WTC11 (cell line): ENCODE data around the gene B4GALNT1. TPM values are rescaled to one million over a fixed set of nuclear protein-coding genes. Genes with fewer than 3 reads are reported as not detected.

Experiments
- ATAC-seq: fragments of 200-7000 bp; cut with Tn5 transposase; 2 replicates; pipeline ENCODE4 v1.10.0; 2021; ENCODE audit warnings: mild to moderate bottlenecking, moderate library complexity
- CTCF ChIA-PET: fragments of 300-600 bp; sonication (Branson Sonifier 250); formaldehyde crosslinking; loops from one replicate; lab custom pipeline; 2021; ENCODE audit warnings: antibody characterized with exemption; lab: Charles Lee
- POLR2A ChIA-PET: fragments of 350-600 bp; sonication (Branson Sonifier 250); formaldehyde crosslinking; loops from one replicate; lab custom pipeline; 2021; ENCODE audit warnings: antibody characterized with exemption; lab: Charles Lee
- DNase-seq: peaks from one replicate; pipeline ENCODE4 v3.0.0; 2021; ENCODE audit warnings: low spot score
- H3K27ac Mint-ChIP-seq: 2 replicates; pipeline ENCODE4 v1.8.0; 2021; ENCODE audit warnings: mixed read lengths
- H3K27me3 Mint-ChIP-seq: 2 replicates; pipeline ENCODE4 v1.8.0; 2021; ENCODE audit warnings: low read depth, mild to moderate bottlenecking, moderate library complexity, mixed read lengths
- H3K36me3 Mint-ChIP-seq: 2 replicates; pipeline ENCODE4 v1.8.0; 2021; ENCODE audit warnings: mixed read lengths
- H3K4me1 Mint-ChIP-seq: 2 replicates; pipeline ENCODE4 v1.8.0; 2022; ENCODE audit warnings: mixed read lengths
- H3K4me3 Mint-ChIP-seq: 2 replicates; pipeline ENCODE4 v1.8.0; 2021; ENCODE audit warnings: mild to moderate bottlenecking, moderate library complexity, mixed read lengths
- H3K9me3 Mint-ChIP-seq: 2 replicates; pipeline ENCODE4 v1.8.0; 2021; ENCODE audit warnings: mixed read lengths
- ELF4 ChIP-seq: sonication (generic); formaldehyde crosslinking; IDR thresholded peaks from 2 replicates; pipeline ENCODE4 v1.8.1; 2022; ENCODE audit warnings: low read depth, mild to moderate bottlenecking, moderate library complexity, missing genetic modification reagents
- EMX1 ChIP-seq: fragments of 250-450 bp; sonication (Bioruptor Pico); IDR thresholded peaks from 2 replicates; pipeline ENCODE4 v1.8.0; 2021; ENCODE audit warnings: mild to moderate bottlenecking
- ERG ChIP-seq: fragments of 250-450 bp; sonication (Bioruptor Pico); IDR thresholded peaks from 2 replicates; pipeline ENCODE4 v1.8.0; 2021; ENCODE audit warnings: mild to moderate bottlenecking
- FOXJ3 ChIP-seq: sonication (generic); formaldehyde crosslinking; IDR thresholded peaks from 2 replicates; pipeline ENCODE4 v1.9.0; 2021; ENCODE audit warnings: missing genetic modification reagents, mild to moderate bottlenecking, borderline replicate concordance
- HMGA2 ChIP-seq: fragments of 250-450 bp; sonication (Bioruptor Pico); IDR thresholded peaks from 2 replicates; pipeline ENCODE4 v1.4.0; 2021; ENCODE audit warnings: mild to moderate bottlenecking, moderate library complexity
- JUN ChIP-seq: sonication (generic); formaldehyde crosslinking; IDR thresholded peaks from 2 replicates; pipeline ENCODE4 v1.8.0; 2023; ENCODE audit warnings: mild to moderate bottlenecking, missing genetic modification reagents
- KAT7 ChIP-seq: sonication (generic); formaldehyde crosslinking; IDR thresholded peaks from 2 replicates; pipeline ENCODE4 v1.8.1; 2023; ENCODE audit warnings: missing genetic modification reagents, mild to moderate bottlenecking, borderline replicate concordance
- MXD4 ChIP-seq: fragments of 250-450 bp; sonication (Bioruptor Pico); IDR thresholded peaks from 2 replicates; pipeline ENCODE4 v1.8.0; 2021; ENCODE audit warnings: mild to moderate bottlenecking, moderate library complexity, borderline replicate concordance
- NFE2L1 ChIP-seq: sonication (generic); formaldehyde crosslinking; IDR thresholded peaks from 2 replicates; pipeline ENCODE4 v1.8.1; 2023; ENCODE audit warnings: missing genetic modification reagents
- OVOL2 ChIP-seq: fragments of 250-450 bp; sonication (Bioruptor Pico); IDR thresholded peaks from 2 replicates; pipeline ENCODE4 v1.9.0; 2021; ENCODE audit warnings: mild to moderate bottlenecking, borderline replicate concordance
- PREB ChIP-seq: sonication (generic); formaldehyde crosslinking; IDR thresholded peaks from 2 replicates; pipeline ENCODE4 v1.8.1; 2022; ENCODE audit warnings: mild to moderate bottlenecking, missing genetic modification reagents, moderate library complexity, borderline replicate concordance
- RORB ChIP-seq: fragments of 250-450 bp; sonication (Bioruptor Pico); IDR thresholded peaks from 2 replicates; pipeline ENCODE4 v1.9.0; 2021; ENCODE audit warnings: mild to moderate bottlenecking
- TCF7 ChIP-seq: sonication (generic); formaldehyde crosslinking; IDR thresholded peaks from 2 replicates; pipeline ENCODE4 v1.8.0; 2022; ENCODE audit warnings: mild to moderate bottlenecking, low read depth, missing genetic modification reagents, moderate library complexity
- TEAD1 ChIP-seq: sonication (generic); formaldehyde crosslinking; IDR thresholded peaks from 2 replicates; pipeline ENCODE4 v1.8.0; 2022; ENCODE audit warnings: mild to moderate bottlenecking, missing genetic modification reagents
- TEAD4 ChIP-seq: sonication (generic); formaldehyde crosslinking; IDR thresholded peaks from 2 replicates; pipeline ENCODE4 v1.8.0; 2022; ENCODE audit warnings: mild to moderate bottlenecking, missing genetic modification reagents
- ZNF232 ChIP-seq: sonication (generic); formaldehyde crosslinking; IDR thresholded peaks from 2 replicates; pipeline ENCODE4 v1.8.0; 2022; ENCODE audit warnings: mild to moderate bottlenecking, missing genetic modification reagents
- ZNF396 ChIP-seq: fragments of 250-450 bp; sonication (Bioruptor Pico); IDR thresholded peaks from 2 replicates; pipeline ENCODE4 v1.8.0; 2021; ENCODE audit warnings: mild to moderate bottlenecking, moderate library complexity, borderline replicate concordance
- ZNF416 ChIP-seq: fragments of 250-450 bp; sonication (Bioruptor Pico); IDR thresholded peaks from 2 replicates; pipeline ENCODE4 v1.9.0; 2021; ENCODE audit warnings: mild to moderate bottlenecking, inconsistent platforms
- ZNF671 ChIP-seq: fragments of 250-450 bp; sonication (Bioruptor Pico); IDR thresholded peaks from 2 replicates; pipeline ENCODE4 v1.8.0; 2021; ENCODE audit warnings: mild to moderate bottlenecking
- ZSCAN18 ChIP-seq: fragments of 250-450 bp; sonication (Bioruptor Pico); IDR thresholded peaks from 2 replicates; pipeline ENCODE4 v2.1.2; 2022; ENCODE audit warnings: mild to moderate bottlenecking, moderate library complexity
- total RNA-seq: library from RNA; stranded (reverse); gene quantifications from 3 replicates; pipeline ENCODE4 v1.2.3, GENCODE V29; 2021
- TF ChIP-seq, protein P1 (sequence below): sonication (generic); formaldehyde crosslinking; IDR thresholded peaks from 2 replicates; pipeline ENCODE4 v1.8.1; 2023; ENCODE audit warnings: mild to moderate bottlenecking, missing genetic modification reagents
- TF ChIP-seq, protein P2 (sequence below): sonication (generic); formaldehyde crosslinking; IDR thresholded peaks from 2 replicates; pipeline ENCODE4 v1.8.0; 2022; ENCODE audit warnings: mild to moderate bottlenecking, missing genetic modification reagents
- TF ChIP-seq, protein P3 (sequence below): sonication (generic); formaldehyde crosslinking; IDR thresholded peaks from 2 replicates; pipeline ENCODE4 v1.8.1; 2023; ENCODE audit warnings: mild to moderate bottlenecking, missing genetic modification reagents
- TF ChIP-seq, protein P4 (sequence below): sonication (generic); formaldehyde crosslinking; conservative IDR thresholded peaks from 2 replicates; pipeline ENCODE4 v1.8.1; 2022; ENCODE audit warnings: mild to moderate bottlenecking, missing genetic modification reagents

Gene B4GALNT1
- total RNA-seq, 1 experiment from 2014 or later, result 1.2 TPM

DNA sequence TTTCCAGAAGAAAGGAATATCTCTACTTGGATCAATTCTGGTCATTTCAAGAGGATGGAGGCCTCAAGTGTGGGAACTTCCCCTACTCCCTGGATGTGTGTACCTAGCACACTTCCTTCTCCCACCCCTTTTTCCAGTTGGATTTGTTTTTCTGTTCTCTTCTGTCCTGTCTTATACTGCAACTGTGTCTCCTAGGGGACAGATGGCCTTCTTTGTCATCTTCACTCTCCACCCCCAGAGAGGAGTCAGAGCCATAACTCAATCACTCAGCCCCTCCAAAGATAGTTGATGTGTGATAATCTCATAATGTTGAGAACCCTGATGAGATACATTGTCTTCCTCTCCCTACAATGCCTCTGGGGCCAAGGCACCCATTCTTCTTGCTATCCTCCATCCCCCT lies 30.5 kb downstream of the B4GALNT1 start (continued):
- TF ChIP-seq, protein P1, sequence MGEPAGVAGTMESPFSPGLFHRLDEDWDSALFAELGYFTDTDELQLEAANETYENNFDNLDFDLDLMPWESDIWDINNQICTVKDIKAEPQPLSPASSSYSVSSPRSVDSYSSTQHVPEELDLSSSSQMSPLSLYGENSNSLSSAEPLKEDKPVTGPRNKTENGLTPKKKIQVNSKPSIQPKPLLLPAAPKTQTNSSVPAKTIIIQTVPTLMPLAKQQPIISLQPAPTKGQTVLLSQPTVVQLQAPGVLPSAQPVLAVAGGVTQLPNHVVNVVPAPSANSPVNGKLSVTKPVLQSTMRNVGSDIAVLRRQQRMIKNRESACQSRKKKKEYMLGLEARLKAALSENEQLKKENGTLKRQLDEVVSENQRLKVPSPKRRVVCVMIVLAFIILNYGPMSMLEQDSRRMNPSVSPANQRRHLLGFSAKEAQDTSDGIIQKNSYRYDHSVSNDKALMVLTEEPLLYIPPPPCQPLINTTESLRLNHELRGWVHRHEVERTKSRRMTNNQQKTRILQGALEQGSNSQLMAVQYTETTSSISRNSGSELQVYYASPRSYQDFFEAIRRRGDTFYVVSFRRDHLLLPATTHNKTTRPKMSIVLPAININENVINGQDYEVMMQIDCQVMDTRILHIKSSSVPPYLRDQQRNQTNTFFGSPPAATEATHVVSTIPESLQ, result no peak
- TF ChIP-seq RORB (CRISPR knock-in tag), result no peak
- TF ChIP-seq ELF4 (CRISPR knock-in tag), result no peak
- TF ChIP-seq JUN (CRISPR knock-in tag), result no peak
- TF ChIP-seq TEAD4 (CRISPR knock-in tag), result no peak
- no peak for TF ChIP-seq ERG
- TF ChIP-seq, protein P2, sequence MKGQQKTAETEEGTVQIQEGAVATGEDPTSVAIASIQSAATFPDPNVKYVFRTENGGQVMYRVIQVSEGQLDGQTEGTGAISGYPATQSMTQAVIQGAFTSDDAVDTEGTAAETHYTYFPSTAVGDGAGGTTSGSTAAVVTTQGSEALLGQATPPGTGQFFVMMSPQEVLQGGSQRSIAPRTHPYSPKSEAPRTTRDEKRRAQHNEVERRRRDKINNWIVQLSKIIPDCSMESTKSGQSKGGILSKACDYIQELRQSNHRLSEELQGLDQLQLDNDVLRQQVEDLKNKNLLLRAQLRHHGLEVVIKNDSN (CRISPR knock-in tag), result no peak
- TF ChIP-seq KAT7 (CRISPR knock-in tag), result no peak
- no peak for TF ChIP-seq ZNF232 (CRISPR knock-in tag)
- TF ChIP-seq, protein P3, sequence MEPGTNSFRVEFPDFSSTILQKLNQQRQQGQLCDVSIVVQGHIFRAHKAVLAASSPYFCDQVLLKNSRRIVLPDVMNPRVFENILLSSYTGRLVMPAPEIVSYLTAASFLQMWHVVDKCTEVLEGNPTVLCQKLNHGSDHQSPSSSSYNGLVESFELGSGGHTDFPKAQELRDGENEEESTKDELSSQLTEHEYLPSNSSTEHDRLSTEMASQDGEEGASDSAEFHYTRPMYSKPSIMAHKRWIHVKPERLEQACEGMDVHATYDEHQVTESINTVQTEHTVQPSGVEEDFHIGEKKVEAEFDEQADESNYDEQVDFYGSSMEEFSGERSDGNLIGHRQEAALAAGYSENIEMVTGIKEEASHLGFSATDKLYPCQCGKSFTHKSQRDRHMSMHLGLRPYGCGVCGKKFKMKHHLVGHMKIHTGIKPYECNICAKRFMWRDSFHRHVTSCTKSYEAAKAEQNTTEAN (CRISPR knock-in tag), result no peak

DNA sequence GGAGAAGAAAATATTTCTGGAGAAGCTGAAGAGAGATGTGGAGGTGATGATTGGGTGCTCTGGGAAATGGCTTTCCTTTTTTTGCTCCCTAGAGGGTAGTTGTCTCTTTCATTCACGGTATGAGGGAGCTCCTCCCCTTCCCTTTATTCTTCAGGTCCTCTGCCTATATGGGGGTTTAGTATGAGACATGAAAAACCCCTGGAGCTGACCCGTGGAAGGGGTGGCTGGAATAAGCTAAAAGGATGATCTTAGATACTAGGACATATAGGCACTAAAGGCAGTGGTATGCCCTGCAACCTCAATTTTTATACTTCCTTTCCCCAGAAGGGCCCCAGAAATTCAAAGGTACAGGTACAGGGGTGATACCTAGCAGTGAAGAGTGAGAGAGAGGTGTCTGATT lies 32.6 kb downstream of the B4GALNT1 start:
- ChIA-PET POLR2A (no interaction called here), CTCF (interaction anchor here (1.0 to 3.3 kb wide), 3 partner anchors 17 to 27 kb away, joined by 3 to 8 read pairs (median 3); no protein-coding TSS in a partner anchor)
- Mint-ChIP-seq H3K4me3 (no peak overlapping the region), H3K27ac (no peak overlapping the region), H3K36me3 (peaks cover 26% of the 10 kb centered on the region), H3K9me3 (no peaks in the 10 kb centered on the region), H3K4me1 (peaks cover 14% of the 10 kb centered on the region), H3K27me3 (no peaks in the 10 kb centered on the region)
- TF ChIP-seq PREB (CRISPR knock-in tag), result no peak
- TF ChIP-seq, protein P4, sequence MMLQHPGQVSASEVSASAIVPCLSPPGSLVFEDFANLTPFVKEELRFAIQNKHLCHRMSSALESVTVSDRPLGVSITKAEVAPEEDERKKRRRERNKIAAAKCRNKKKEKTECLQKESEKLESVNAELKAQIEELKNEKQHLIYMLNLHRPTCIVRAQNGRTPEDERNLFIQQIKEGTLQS (CRISPR knock-in tag), result no peak
- TF ChIP-seq MXD4 (CRISPR knock-in tag), result no peak
- no peak for TF ChIP-seq ZNF396 (CRISPR knock-in tag)
- no peak for TF ChIP-seq EMX1
- no peak for DNase-seq
- ATAC-seq, result no peak

DNA sequence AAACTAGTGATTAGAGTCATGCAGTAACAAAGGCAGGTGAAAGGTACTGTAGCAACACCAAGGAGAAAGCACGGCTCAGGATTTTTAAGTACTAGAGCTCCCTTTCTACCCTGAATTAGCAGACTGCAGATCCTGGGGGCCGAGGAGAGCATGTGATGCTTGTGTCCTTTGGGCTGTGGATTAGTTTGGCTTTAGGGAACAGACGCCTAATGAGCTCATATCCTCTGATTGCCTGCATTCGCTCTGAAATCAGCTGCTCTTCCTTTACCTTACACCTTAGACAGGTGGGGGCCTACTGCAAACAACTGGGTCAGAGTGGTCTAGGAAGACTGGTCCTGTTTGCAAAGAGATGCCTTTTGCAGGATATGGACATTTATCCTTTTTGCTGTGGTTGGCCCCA lies 39.8 kb downstream of the B4GALNT1 start:
- Mint-ChIP-seq H3K36me3 (peaks cover 11% of the 10 kb centered on the region), H3K4me1 (peaks cover 14% of the 10 kb centered on the region), H3K4me3 (no peak overlapping the region), H3K27ac (no peak overlapping the region), H3K27me3 (peaks cover 3% of the 10 kb centered on the region; the same call in 1 of the 2 replicates), H3K9me3 (no peaks in the 10 kb centered on the region)
- ATAC-seq (no peak), DNase-seq (no peak)
- ChIA-PET CTCF (interaction anchor here (0.6 to 4.7 kb wide), 5 partner anchors 9 to 149 kb away, joined by 4 to 22 read pairs (median 7); no protein-coding TSS in a partner anchor), POLR2A (no interaction called here)
- TF ChIP-seq HMGA2 (no peak), ZSCAN18 (no peak), ZNF671 (CRISPR knock-in tag) (no peak), TCF7 (CRISPR knock-in tag) (no peak), ZNF416 (CRISPR knock-in tag) (no peak), NFE2L1 (CRISPR knock-in tag) (no peak), TEAD1 (CRISPR knock-in tag) (no peak), ZNF396 (CRISPR knock-in tag) (no peak), OVOL2 (no peak), FOXJ3 (CRISPR knock-in tag) (no peak)
